A549 (cell line): Measurements from ENCODE around the gene ASB16. TPM values are rescaled to one million over a fixed set of nuclear protein-coding genes. Genes with fewer than 3 reads are reported as not detected.
A peak's percentile ranks its signal among the peaks of the same experiment; 100 is the strongest.

Experiments used
- ATAC-seq, 2 experiments: fragments of 200-7000 bp in 1 of 2; fragments of >200 bp in 1 of 2; cut with Nextera tagmentation in 1 of 2; cut with Tn5 transposase in 1 of 2; 3 replicates each; pipeline versions ENCODE4 v1.8.0 to v1.9.1; 2018 to 2020; ENCODE audit warnings: mild to moderate bottlenecking in 1 of 2, moderate library complexity in 1 of 2
- CTCF ChIA-PET: fragments of 300-600 bp; sonication (Branson Sonifier 250); formaldehyde crosslinking; extraction: SDS; loops from one replicate; lab custom pipeline; 2021; ENCODE audit warnings: antibody characterized with exemption, inconsistent platforms; lab: Yijun Ruan, JAX
- POLR2A ChIA-PET: fragments of 350-600 bp; formaldehyde crosslinking; extraction: SDS; loops from one replicate; lab custom pipeline; 2021; ENCODE audit warnings: antibody characterized with exemption, inconsistent platforms; lab: Yijun Ruan, JAX
- DNase-seq, 2 experiments: peaks; one replicate each; pipeline versions ENCODE4 v3.0.0 to v3.0.0-alpha.2; 2011 to 2016; ENCODE audit warnings: low read depth in 1 of 2, low spot score in 1 of 2
- FAIRE-seq: peaks from 2 replicates; lab custom pipeline; 2011; peaks lifted over from hg19 to GRCh38; lab: Jason Lieb, UNC
- H3K27ac ChIP-seq, 2 experiments: fragments of >200 bp; sonication (Bioruptor Twin); formaldehyde crosslinking; 3 replicates each; pipeline ENCODE4 v1.5.1; 2016 to 2017
- H3K4me1 ChIP-seq: fragments of >200 bp; sonication (Bioruptor Twin); formaldehyde crosslinking; 3 replicates; pipeline ENCODE4 v1.6.1; 2016
- H3K4me2 ChIP-seq: fragments of >200 bp; sonication (Bioruptor Twin); formaldehyde crosslinking; 3 replicates; pipeline ENCODE4 v1.6.1; 2016
- H3K4me3 ChIP-seq: fragments of >200 bp; sonication (Bioruptor Twin); formaldehyde crosslinking; 3 replicates; pipeline ENCODE4 v1.5.1; 2016
- H3K9me3 ChIP-seq: fragments of >200 bp; sonication (Bioruptor Twin); formaldehyde crosslinking; 3 replicates; pipeline ENCODE4 v1.6.1; 2016
- ATOH8 ChIP-seq: fragments of 250-450 bp; sonication (Bioruptor Pico); IDR thresholded peaks from 2 replicates; pipeline ENCODE4 v1.5.0; 2020; ENCODE audit warnings: low read depth, mild to moderate bottlenecking, moderate library complexity
- BCL3 ChIP-seq: fragments of >200 bp; sonication (Bioruptor Twin); formaldehyde crosslinking; IDR thresholded peaks from 3 replicates; pipeline ENCODE4 v1.6.1; 2016
- BHLHE40 ChIP-seq: IDR thresholded peaks from 2 replicates; pipeline ENCODE4 v1.6.1; 2012; ENCODE audit warnings: low read depth, low read length, inconsistent platforms
- CHD2 ChIP-seq: fragments of 150-350 bp; IDR thresholded peaks from 2 replicates; pipeline ENCODE4 v1.6.1; 2014; ENCODE audit warnings: low read length; ENCODE audit not compliant: partially characterized antibody
- CTCF ChIP-seq: fragments of >200 bp; sonication (Bioruptor Twin); formaldehyde crosslinking; IDR thresholded peaks from 3 replicates; pipeline ENCODE4 v1.5.1; 2016
- ELK1 ChIP-seq: fragments of 150-350 bp; IDR thresholded peaks from 2 replicates; pipeline ENCODE4 v1.6.1; 2014; ENCODE audit warnings: low read depth, mild to moderate bottlenecking, low read length
- EP300 ChIP-seq, 2 experiments: fragments of >200 bp; sonication (Bioruptor Twin); formaldehyde crosslinking; IDR thresholded peaks; 2 replicates in 1 of 2; 3 replicates in 1 of 2; pipeline ENCODE4 v1.6.1; 2016 to 2017
- GATA3 ChIP-seq: IDR thresholded peaks from 2 replicates; pipeline ENCODE4 v1.6.1; 2012; ENCODE audit warnings: borderline replicate concordance
- HDAC2 ChIP-seq: fragments of 200-600 bp; sonication (generic); IDR thresholded peaks from 2 replicates; pipeline ENCODE4 v1.6.1; 2016
- HMGXB4 ChIP-seq: fragments of 250-450 bp; sonication (Bioruptor Pico); IDR thresholded peaks from 2 replicates; pipeline ENCODE4 v1.5.0; 2021; ENCODE audit warnings: mild to moderate bottlenecking, moderate library complexity, borderline replicate concordance
- MAZ ChIP-seq: fragments of 150-350 bp; IDR thresholded peaks from 2 replicates; pipeline ENCODE4 v1.6.1; 2014; ENCODE audit warnings: antibody characterized with exemption, low read depth, low read length, borderline replicate concordance
- MYC ChIP-seq: IDR thresholded peaks from 2 replicates; pipeline ENCODE4 v1.6.1; 2012; ENCODE audit warnings: mild to moderate bottlenecking, inconsistent platforms, low read length, improper control_type of control experiment, borderline replicate concordance
- NPAS2 ChIP-seq: fragments of 250-450 bp; sonication (Bioruptor Pico); IDR thresholded peaks from 2 replicates; pipeline ENCODE4 v1.8.0; 2022; ENCODE audit warnings: mild to moderate bottlenecking, moderate library complexity, borderline replicate concordance
- NR3C1 ChIP-seq: fragments of >200 bp; sonication (Bioruptor Twin); formaldehyde crosslinking; IDR thresholded peaks from 3 replicates; pipeline ENCODE4 v1.6.1; 2017
- SMC3 ChIP-seq: fragments of >200 bp; sonication (Bioruptor Twin); formaldehyde crosslinking; IDR thresholded peaks from 3 replicates; pipeline ENCODE4 v1.6.1; 2018; ENCODE audit warnings: inconsistent platforms
- SREBF2 ChIP-seq: fragments of 450-650 bp; IDR thresholded peaks from 2 replicates; pipeline ENCODE4 v1.6.1; 2014; ENCODE audit warnings: mild to moderate bottlenecking, moderate library complexity
- TFCP2L1 ChIP-seq: fragments of 250-450 bp; sonication (Bioruptor Pico); IDR thresholded peaks from 2 replicates; pipeline ENCODE4 v1.5.0; 2021; ENCODE audit warnings: mild to moderate bottlenecking
- USF2 ChIP-seq: fragments of 450-650 bp; IDR thresholded peaks from 2 replicates; pipeline ENCODE4 v1.6.1; 2014; ENCODE audit warnings: antibody characterized with exemption
- ZNF302 ChIP-seq: fragments of 250-450 bp; sonication (Bioruptor Pico); IDR thresholded peaks from 2 replicates; pipeline ENCODE4 v1.9.0; 2021; ENCODE audit warnings: inconsistent platforms, mild to moderate bottlenecking, moderate library complexity
- WGBS: methylation state at CpG from one replicate; pipeline ENCODE4 v1.1.6; 2017; ENCODE audit errors: missing lambda C conversion rate; 5-methylcytosine and 5-hydroxymethylcytosine counted together
- polyA plus RNA-seq, 4 experiments: library from polyadenylated mRNA; depleted of rRNA in 3 of 4; stranded (reverse); fragments of >200 nt; fragmentation: RNase III in 1 of 4; extraction: RNeasy Plus Mini Kit Qiagen cat#74134 plus additional on column Dnase treatment in 1 of 4; gene quantifications; 2 replicates in 3 of 4; 3 replicates in 1 of 4; pipeline ENCODE4 v1.2.3, GENCODE V29; 2011 to 2017

ASB16 gene
- polyA plus RNA-seq, 2 of the 4 experiments (the other 2 are of a cell fraction) = 0.15 TPM; not detected in 1

GRCh38 chr17:44207743-44208142 is 37.2 kb downstream of the ASB16 start:
- 89% methylated on average over 5 of the region's 5 CpGs for WGBS
- Histone ChIP-seq H3K4me2 (no peak overlapping the region), H3K4me1 (peaks cover 47% of the 10 kb centered on the region), H3K9me3 (no peaks in the 10 kb centered on the region), H3K4me3 (no peak overlapping the region), H3K27ac (no peak overlapping the region)
- ChIA-PET CTCF (interaction anchor here (0.6 to 9.4 kb wide), 7 partner anchors 9 to 156 kb away, joined by 3 to 159 read pairs (median 5); partner anchors contain the start of genes FAM171A2, SLC25A39 and UBTF), POLR2A (interaction anchor here (1.3 to 3.0 kb wide), 3 partner anchors 14 to 125 kb away, joined by 3 to 10 read pairs (median 3); partner anchors contain the start of gene TMUB2)
- no peak for FAIRE-seq
- no peak for DNase-seq
- TF ChIP-seq ZNF302 (no peak), NPAS2 (CRISPR knock-in tag) (no peak), GATA3 (no peak), NR3C1 (no peak), EP300 (IDR thresholded peaks at IDR 0.05) (no peak), SREBF2 (no peak), BHLHE40 (no peak), TFCP2L1 (CRISPR knock-in tag) (no peak)
- ATAC-seq = no peak

GRCh38 chr17:44209786-44210341 is 39.4 kb downstream of the ASB16 start:
- no peak for FAIRE-seq

GRCh38 chr17:44210342-44211192 is 40.1 kb downstream of the ASB16 start:
- 43% methylated on average over 56 of the region's 64 CpGs for WGBS
- ChIA-PET CTCF (interaction anchor here (0.6 to 10.7 kb wide), 72 partner anchors 8 to 508 kb away, joined by 3 to 246 read pairs (median 4); partner anchors contain the start of genes ASB16, FAM171A2, GRN and HDAC5), POLR2A (interaction anchor here (0.5 to 2.3 kb wide), 7 partner anchors 10 to 1615 kb away, joined by 3 to 9 read pairs (median 5); partner anchors contain the start of genes ATXN7L3 and GRN)
- ATAC-seq (peak; percentile 77 to 92), DNase-seq (peak; percentile 84 to 91), FAIRE-seq (no peak)
- Histone ChIP-seq H3K9me3 (no peaks in the 10 kb centered on the region), H3K4me1 (peaks cover 27% of the 10 kb centered on the region), H3K4me2 (peak overlapping the region; percentile 37; the same call in 1 of the 3 replicates), H3K4me3 (no peak overlapping the region), H3K27ac (peak overlapping the region in 1 of 2 experiments; percentile 65; a peak in 2 of 6 replicates)
- TF ChIP-seq CTCF = peak; percentile 99
- peak; percentile 10; the same call in 1 of the 2 replicates for TF ChIP-seq ATOH8 (CRISPR knock-in tag)
- 0 out of 2 replicates have a peak, but pooled peaks have one; percentile 65 for TF ChIP-seq MAZ
- peak; percentile 90 for TF ChIP-seq SMC3
- TF ChIP-seq MYC = peak; percentile 80; the same call in 1 of the 2 replicates
- no peak for TF ChIP-seq HDAC2
- peak; percentile 50; the same call in 1 of the 2 replicates for TF ChIP-seq HMGXB4 (CRISPR knock-in tag)
- TF ChIP-seq ELK1 = no peak

More at GRCh38 chr17:44209786-44210341, 39.4 kb downstream of the ASB16 start:
- TF ChIP-seq USF2 = no peak
- TF ChIP-seq BCL3 = no peak
- no peak for TF ChIP-seq CHD2
- H3K27ac ChIP-seq = peak overlapping the region in 1 of 2 experiments; percentile 65; a peak in 2 of 6 replicates
- DNase-seq = no peak
- no peak overlapping the region for H3K4me3 ChIP-seq
- H3K4me2 ChIP-seq = no peak overlapping the region
- CTCF ChIA-PET = interaction anchor here (0.6 to 10.7 kb wide), 62 partner anchors 7 to 509 kb away, joined by 3 to 246 read pairs (median 4); partner anchors contain the start of genes ASB16, FAM171A2, GRN and RUNDC3A
- ATAC-seq = no peak
- no peaks in the 10 kb centered on the region for H3K9me3 ChIP-seq
- H3K4me1 ChIP-seq = peaks cover 30% of the 10 kb centered on the region
- POLR2A ChIA-PET = interaction anchor here (0.5 to 2.3 kb wide), 7 partner anchors 9 to 1615 kb away, joined by 3 to 9 read pairs (median 5); partner anchors contain the start of genes ATXN7L3 and GRN
- 74% methylated on average over 11 of the region's 11 CpGs for WGBS
